GM18517 (cell line): Measurements from ENCODE around the gene MPST.
"Not testable (repeated sequence)": the region's sequence is repeated elsewhere in the genome, so short reads cannot be mapped to it uniquely, and the experiment has no call there.

ENCODE experiments used
- ATAC-seq: cut with Tn5 transposase; IDR thresholded peaks from one replicate; pipeline ENCODE4 v1.9.1; 2021; ENCODE audit warnings: mild to moderate bottlenecking, moderate library complexity; ENCODE audit not compliant: unreplicated experiment

The MPST gene

DNA sequence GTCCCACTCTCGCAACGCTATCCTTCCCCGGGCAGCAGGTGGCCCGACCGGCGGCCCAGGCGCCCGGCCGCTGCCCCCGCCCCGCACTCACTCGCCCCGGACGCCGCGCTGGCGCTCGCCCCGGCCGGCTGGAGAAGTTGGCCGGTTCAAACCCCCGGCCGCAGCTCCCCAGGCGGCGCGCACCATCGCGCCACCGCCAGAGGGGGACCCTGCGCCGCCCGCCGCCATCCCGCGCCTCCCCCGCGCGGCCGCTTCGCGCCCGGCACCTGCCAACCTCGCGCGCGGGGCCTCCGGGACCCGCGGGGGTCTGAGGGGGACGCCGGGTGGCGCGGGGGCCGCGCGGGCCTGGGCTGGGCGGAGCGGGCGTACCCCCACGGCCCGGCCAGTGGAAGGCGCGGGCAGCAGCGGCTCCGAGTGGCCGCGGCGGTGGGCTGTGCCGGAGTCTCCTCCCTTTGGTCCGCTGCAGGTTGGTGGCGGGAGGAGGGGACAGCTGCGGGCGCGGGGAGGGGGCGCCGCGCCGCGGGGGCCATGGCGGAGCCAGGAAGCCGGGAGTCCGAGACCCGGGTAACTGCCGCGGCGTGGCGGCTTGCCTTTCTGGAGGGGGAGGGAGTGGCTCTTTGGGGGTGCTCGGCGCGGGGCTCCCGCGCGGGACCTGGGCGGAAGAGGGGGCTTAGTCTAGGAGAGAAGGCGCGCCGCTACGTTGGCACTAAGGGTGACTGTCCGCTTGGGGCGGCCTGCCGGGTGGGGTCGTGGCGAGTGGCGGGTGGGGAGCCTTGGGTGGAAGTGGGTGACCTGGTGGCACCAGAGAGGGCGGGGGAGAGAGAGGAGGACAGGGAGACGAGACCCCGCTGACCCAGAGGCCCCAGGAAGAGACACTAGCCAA lies at the start of gene MPST, which contains the start of gene TST:
Gene MPST (plus strand): TSS at position 434 of the 883 bp plus-strand sequence. CDS start 95 bp downstream, at position 529.
Gene TST (minus strand): TSS at position 139 of the 883 bp plus-strand sequence. CDS start 715 bp downstream, outside the sequence.
- no peak for ATAC-seq

DNA sequence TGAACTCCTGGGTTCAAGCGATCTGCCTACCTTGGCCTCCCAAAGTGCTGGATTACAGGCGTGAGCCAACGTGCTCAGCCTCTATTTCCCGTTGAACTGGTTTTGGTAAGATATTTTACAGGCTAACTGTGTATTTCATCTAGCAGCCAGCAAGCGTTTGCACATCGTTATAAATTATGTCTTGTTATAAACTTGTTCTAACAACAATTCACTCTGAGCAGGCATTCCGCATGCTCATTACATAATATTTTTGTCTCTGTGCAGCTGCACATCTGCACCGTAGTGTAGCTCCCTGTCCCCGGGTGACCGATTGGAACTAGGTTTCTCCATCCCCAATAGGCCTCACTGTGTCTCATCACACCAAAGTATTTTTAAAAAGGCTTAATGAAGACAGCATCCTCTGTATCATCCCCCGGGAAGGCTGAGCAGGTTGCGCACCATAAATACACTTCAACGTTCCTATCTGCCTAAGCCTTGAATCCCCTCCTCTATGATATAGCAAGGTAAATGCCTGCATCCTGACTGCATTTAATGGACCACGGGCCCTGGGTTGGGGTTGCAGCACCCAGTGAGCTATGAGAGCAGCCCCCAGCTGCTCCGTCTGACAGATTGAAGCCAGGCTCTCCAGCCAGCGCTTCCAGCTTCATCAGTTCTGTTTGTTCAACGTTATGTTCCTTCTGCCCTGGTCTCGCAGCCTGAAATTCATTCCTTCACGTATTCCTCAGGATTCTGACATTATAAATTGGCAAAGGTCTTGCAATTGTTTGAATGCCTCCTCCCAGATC lies 48.0 kb upstream of the MPST start:
- no peak for ATAC-seq

DNA sequence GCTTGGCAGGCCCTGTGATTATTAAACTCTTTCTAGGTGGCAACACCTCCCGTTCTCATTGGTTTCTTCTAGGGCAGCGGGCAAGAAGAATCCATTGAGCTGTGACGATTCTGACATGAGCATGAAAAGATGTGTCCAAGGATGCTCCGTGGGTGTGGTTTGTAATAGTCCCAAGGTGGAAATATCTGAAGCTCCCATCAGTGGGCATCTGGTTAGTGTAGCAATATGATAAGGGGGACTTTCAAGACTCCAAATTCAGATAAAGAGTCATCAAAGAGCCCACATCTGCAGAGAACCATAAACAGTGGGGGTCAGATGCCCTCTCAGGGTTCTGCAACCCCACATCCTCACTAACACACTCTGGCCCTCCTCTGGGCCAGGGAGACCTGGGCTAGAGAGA lies 42.9 kb upstream of the MPST start:
- ATAC-seq: no peak

DNA sequence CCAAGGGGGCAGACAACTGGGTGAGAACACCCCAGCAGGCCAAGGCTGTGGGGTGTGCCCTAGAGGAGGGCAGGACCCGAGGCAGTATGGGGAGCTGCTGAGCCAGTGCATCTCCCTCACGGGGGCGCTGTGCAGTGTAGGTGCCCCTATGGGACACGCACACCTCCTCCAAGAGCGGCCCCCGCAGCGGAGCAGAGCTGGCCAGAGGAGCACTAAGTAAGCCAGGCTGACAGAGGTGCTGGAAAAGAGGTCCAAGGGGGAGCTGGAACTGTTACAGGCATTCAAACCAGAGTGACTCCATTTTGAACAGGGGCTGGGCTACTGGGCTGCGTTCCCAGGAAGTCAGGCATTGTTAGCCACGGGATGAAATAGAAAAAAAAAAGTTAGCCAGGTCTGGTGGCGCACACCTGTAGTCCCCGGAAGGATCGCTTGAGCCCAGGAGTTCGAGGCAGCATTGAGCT lies 42.1 kb upstream of the MPST start:
- peak; percentile 48 for ATAC-seq

DNA sequence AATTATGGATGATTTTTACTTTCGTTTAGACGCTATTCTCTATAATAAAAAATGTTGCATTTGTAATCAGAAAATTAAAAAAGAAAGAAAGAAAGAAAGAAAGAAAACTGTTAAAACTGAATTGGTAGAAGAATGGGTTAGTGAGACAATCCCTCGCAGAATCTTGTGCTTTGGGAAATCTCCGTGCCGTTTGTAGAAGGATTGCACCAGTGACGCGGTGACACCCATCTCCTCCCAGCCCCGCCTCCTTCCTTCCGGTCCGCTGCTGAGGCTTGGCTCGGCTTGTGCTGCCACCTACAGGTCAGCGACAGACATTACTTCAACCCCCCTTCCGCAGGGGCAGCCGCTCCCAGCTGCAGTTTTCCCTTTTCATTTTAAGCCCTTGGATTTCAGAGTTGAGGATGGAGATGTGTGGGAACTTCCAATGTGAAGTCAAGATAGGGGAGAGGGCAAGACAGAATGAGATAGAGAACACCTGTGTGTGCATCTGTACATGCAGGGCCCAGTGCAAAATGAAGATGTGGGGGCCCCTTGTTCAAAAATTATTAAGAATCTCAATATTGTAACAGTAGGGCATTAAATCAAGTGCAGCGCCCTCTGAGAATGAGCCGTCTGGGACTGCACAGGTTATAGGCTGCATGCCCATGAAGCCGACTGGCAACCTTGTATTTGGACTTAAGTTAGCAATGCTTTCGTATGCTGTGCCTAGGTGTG lies 41.4 kb upstream of the MPST start:
- ATAC-seq: peak; percentile 65

DNA sequence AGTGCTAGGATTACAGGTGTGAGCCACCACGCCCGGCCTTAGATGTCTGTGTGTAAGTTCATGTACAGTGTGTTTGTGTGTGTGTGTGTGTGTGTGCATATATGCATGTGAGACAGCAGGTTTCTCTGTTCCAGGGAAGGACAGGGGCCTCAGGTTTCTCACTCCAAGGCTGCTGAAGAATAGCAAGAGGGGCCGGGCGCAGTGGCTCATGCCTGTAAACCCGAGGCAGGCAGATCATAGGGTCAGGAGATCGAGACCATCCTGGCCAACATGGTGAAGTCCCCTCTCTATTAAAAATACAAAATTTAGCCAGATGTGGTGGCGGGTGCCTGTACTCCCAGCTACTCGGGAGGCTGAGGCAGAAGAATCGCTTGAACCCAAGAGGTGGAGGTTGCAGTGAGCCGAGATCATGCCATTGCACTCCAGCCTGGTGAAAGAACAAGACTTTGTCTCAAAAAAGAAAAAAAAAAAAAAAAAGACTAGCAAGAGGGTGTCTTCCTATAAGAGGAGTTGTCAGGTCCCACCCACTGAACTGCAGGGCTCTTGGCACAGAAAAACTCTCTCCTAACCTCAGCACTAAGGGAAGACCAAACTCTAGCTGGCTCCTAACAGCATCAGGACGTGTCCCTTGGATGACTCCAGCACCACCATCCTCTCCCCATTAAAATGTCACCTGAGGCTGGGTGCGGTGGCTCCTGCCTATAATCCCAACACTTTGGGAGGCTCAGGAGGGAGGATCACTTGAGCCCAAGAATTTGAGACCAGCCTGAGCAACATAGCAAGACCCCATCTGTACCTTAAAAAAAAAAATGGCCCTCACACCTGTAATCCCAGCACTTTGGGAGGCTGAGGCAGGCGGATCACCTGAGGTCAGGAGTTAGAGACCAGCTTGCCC lies 40.3 kb upstream of the MPST start:
- no peak for ATAC-seq

DNA sequence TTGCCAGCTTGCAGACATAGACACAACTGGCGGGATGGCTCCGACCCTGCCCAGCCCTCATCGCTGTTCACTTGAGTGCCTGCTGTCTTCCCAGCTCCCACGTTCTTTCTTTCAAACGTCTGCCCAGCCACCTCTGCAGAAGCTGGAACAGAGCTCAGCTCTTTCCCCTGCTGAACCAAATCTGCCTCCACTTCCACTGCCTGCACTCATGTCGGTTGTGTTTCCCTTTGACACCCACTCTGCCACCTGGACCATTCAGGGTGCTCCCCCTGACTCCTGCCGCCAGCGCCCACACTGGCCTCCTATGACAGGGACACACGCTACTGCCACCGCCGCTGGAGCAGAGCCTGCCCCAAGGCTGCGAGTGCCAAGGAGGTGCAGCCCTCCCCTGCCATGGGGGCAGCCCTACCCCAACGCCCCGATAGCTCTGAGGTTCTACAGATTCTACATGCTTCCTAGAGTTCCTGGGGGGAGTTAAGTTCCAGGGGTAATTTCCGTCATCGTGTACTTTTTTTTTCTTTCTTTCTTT lies 38.2 kb upstream of the MPST start:
- ATAC-seq: no peak

DNA sequence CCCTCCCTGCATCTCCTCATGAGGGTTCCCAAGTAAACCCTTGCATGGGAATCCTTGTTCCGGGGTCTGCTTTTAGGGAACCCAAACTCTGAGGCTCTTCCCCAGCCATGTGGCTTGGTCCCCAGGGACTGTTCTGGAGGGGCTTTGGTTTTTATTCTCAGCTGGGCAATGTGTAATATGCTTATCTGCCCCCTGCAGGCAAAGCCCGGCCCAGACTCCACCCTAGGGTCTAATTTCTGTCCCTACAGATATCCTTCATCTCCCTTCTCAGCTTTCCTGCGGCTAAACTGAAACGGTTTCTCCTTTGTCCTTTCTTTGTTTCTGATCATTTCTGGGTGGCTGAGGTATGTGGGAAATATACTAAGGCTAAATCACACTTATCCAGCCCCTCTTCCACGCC lies 37.4 kb upstream of the MPST start:
- no peak for ATAC-seq

DNA sequence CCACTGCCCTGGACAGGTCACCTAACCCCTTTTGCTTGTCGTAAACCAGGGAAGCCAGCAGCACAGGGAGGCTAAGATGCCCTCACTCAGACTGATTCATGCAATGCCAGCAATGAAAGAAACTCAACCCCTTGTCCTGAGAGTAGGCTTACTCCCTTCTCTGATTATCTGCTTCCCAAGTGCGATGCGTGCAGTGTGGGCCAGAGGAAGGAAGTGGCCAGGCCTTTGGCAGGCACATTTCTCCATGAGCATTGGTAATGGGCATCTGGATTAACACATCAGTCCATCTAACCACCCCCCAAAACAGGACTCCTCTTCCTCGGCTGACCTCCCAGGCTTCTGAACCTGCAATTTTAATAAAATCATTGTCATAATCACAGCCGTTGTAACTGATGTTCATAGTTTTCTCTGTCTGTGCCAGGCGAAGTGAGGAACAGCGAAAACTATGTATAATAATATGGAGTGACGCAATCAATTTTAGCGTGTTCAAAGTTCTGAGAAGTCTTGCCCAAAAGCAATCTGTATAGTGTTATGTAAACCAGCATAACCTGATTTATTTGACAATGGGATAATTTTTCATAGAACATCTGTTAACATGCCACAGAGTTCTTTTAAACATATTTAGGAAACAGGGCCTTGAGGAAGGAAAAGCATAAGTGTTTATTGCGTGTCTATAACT lies 34.2 kb upstream of the MPST start:
- no peak for ATAC-seq

DNA sequence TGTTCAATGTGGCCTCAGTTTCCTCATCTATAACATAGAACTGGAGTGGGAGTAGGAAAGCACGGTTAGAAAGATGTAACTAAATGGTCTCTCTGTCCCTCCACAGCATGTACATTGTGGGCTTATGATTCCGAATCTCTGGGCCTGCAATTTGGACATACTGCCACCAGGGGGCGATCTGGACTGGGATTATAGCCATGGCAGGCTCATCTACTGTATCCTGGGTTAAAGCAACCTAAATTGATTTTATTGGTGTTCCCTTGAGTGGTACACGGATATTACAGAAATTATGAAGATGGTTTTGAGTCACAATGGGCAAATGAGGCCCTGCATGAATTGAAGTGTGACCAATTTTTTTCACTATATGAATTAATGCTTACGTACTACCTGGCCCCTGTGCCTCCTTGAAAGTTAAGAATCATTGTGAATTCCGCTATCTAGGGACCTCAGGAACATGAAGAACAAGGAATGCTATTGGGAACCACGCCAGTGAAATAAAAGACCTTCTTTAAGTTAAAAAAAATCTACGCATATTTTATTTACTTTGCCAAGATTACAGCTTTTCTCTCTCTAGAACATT lies 33.2 kb upstream of the MPST start:
- ATAC-seq: no peak

DNA sequence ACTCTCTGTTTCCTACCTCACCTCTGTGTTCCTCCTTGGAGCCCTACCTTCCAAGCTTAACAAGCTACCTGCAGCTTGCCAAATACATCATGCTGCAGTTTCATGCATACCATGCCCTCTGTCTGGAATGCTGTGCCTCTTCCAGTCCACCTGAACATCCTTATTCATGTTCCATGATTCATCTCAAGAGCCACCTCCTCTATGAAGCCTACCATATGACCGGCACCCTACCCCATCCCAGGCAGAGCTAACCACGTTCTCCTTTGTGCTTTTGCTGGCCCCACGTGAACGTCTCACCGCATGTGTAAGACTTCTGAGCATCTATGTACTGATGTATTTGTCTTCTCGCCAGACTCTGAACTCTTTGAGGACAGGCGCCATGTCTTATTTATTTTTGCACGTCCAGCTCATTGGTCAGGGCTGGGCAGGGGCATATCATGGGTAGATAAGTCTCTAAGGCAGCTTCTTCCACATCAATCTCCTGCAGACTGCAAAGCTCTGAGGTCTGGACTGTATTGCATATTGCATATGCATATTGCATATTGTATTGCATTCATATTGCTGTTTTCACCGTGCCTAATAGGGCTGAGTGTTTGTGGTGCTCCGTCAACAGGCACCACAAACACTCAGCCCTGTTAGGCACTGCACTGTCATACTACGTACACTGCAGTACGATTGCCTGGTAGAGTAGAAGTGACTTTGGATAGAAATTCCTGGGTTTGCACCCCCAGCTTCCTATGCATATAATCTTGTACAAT lies 31.3 kb upstream of the MPST start:
- no peak for ATAC-seq

DNA sequence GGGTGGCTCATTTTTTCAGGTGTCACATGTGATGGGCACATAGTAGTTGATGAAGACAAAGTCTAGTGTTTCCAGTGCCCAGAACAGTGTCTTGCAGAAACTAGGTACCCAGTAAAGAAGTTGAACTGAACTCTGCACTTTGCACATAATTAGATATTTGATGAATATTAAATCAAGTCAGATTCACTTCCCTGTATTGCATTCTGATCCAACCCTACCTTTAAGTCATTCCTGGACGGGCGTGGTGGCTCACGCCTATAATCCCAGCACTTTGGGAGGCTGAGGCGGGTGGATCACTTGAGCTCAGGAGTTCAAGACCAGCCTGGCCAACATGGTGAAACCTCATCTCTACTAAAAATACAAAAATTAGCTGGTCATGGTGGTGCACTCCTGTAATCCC lies 30.5 kb upstream of the MPST start:
- ATAC-seq: not testable (repeated sequence)

DNA sequence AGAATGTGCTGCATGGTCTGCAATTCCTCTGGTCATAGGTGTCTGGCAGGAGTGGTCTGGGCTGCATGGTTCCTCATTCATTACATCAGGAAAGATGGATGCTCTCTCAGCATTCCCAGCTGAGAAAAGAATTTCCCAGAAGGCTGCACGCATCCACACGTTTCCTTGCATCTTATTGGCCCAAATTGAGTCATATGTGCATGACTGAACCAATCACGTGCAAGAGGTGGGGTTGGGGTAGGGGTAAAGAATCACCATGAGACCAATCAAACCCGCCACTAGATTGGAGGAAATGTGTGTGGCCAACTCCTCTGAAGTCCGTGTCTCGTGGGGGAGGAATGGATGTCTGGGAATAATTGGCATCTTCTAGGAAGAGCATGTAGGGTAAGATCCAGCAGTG lies 29.1 kb upstream of the MPST start:
- no peak for ATAC-seq

DNA sequence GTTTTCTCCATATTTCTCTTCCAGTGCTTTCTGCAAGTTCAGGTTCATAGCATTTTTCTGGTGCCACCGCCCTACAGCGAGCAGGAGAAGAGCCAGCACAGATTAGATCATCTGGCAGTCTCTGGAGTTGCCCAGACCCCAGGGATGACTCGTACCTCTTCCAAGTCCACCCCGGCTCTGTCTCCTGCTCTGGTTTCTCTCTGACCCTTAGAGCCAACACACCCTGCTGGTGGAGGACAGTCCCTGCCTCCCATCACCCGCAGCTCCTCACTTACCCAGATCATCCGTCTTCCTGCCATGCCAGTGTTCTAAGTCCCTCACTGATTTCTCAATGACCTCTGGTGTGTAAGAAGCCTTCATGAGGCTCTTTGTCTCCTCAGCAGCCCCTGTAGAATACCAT lies 28.3 kb upstream of the MPST start:
- no peak for ATAC-seq

DNA sequence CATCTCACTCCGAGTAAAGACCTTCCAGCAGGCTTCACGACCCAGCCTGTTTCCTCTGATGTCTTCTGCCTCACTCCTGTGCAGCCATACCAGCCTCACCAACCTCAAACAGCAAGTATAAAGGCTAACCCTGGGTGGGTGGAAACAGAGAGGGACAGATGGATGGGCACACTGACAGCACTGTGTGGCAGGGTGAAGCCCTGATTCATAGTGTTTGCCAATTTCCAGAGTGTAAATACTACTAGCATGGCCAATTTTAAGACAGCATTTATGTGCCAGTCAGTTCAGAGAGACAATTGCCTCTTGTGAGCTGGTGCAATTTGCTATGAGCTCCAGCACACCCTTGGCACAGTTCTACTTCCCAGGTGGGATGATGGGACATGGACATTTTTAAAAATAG lies 21.8 kb upstream of the MPST start:
- ATAC-seq: no peak

DNA sequence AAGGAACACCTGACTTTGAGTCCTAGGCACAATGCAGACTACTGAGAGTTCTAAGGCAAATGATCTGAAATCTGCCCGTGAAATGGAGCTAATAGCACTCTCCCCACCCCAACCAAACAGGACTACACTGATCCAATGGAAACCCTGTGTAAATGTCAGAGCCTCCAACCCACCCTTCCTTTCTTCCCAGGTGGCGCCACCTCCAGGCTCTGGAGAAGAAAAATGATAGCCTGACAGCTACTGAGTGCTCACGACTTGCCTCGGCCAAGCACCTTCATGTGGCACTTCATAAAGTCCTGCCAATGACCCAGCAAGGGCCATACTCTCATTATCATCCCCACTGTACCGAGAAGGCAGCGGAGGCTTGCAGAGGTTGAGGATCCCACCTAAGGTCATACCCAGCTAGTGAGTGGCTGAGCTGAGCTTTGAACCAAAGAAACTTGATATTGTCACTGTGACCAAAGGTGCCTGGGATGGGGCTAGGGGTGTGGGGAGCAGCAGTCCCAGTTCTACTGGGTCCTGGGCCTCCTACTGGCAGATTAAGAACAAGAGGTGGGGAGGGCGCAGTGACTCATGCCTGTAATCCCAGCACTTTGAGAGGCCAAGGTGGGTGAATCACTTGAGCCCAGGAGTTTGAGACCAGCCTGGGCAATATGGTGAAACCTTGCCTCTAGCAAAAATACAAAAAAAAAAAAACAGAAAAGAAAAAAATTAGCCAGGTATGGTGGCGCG lies 20.8 kb upstream of the MPST start:
- no peak for ATAC-seq

DNA sequence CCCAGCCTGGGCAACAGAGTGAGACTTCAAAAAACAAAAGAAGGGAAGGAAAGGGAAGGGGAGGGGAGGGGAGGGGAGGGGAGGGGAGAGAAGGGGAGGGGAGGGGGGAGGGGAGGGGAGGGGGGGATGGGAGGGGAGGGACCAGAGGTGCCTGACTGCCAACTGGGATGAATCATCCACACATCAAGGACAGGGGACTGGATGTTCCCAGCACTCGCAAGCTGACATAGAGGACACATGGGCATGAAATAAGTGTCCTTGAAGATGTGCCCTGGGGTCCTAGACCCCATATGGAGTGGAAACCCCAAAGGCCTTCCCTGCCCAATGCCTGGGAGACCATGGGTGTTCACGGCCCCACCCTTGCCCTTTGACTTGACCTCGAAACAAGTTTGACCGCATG lies 20.1 kb upstream of the MPST start:
- ATAC-seq: no peak
